ENCODE data around the gene APC2.

- no peak for TF ChIP-seq EZH2 (IDR thresholded peaks at IDR 0.05)
- peak; percentile 53; the same call in 1 of the 2 replicates for TF ChIP-seq POLR2AphosphoS5 (IDR thresholded peaks at IDR 0.05; ENCODE audit: borderline replicate concordance, low read depth, low read length)
- TF ChIP-seq FOXP2 (optimal IDR thresholded peaks at IDR 0.05; ENCODE audit: control extremely low read depth, extremely low read length, insufficient read depth) = no peak
These were observed 48.6 kb upstream of the APC2 start, which contains the start of gene GAMT for GRCh38 chr19:1401138-1401888.

All from SK-N-MC (cell line).